ENCODE data around the gene TXLNB.

- TF ChIP-seq EZH2phosphoT487 (IDR thresholded peaks at IDR 0.05; ENCODE audit: low read length) (no peak), CTCF (IDR thresholded peaks at IDR 0.05; ENCODE audit: low read length) (no peak), EZH2 (optimal IDR thresholded peaks at IDR 0.05; ENCODE audit: low read depth, low read length) (no peak)
Observed at GRCh38 chr6:139251691-139252390, 40.0 kb downstream of the TXLNB start.
